HUES48 (cell line): ENCODE data around the gene HEXD.
"Not testable (repeated sequence)": the region's sequence is repeated elsewhere in the genome, so short reads cannot be mapped to it uniquely, and the experiment has no call there.

Source experiments
- H3K27ac ChIP-seq: one replicate; pipeline ENCODE4 v1.7.0; 2013; ENCODE audit warnings: low read depth, low read length, inconsistent platforms
- H3K27me3 ChIP-seq: 2 replicates; pipeline ENCODE4 v1.6.1; 2013; ENCODE audit warnings: mild to moderate bottlenecking, low read length; ENCODE audit not compliant: control insufficient read depth, insufficient read depth
- H3K36me3 ChIP-seq: 2 replicates; pipeline ENCODE4 v1.6.1; 2013; ENCODE audit warnings: low read length; ENCODE audit not compliant: control insufficient read depth, insufficient read depth
- H3K4me1 ChIP-seq: 2 replicates; pipeline ENCODE4 v1.6.1; 2013; ENCODE audit warnings: mild to moderate bottlenecking, low read length; ENCODE audit not compliant: control insufficient read depth, insufficient read depth
- H3K4me3 ChIP-seq: 2 replicates; pipeline ENCODE4 v1.5.1; 2013; ENCODE audit warnings: mild to moderate bottlenecking, low read depth, low read length
- H3K9ac ChIP-seq: 2 replicates; pipeline ENCODE4 v1.6.1; 2013; ENCODE audit warnings: mild to moderate bottlenecking, low read depth, low read length, moderate library complexity
- H3K9me3 ChIP-seq: 2 replicates; pipeline ENCODE4 v1.6.1; 2013; ENCODE audit warnings: low read length; ENCODE audit not compliant: control insufficient read depth, insufficient read depth

The HEXD gene

GRCh38 chr17:82418001-82418986 is at the start of gene HEXD, which contains the start of gene OGFOD3:
Gene HEXD (plus strand): TSS chr17:82418347. CDS start chr17:82419800, 1,453 bp downstream.
Gene OGFOD3 (minus strand): TSS chr17:82418586. CDS start chr17:82418485, 101 bp downstream.
- Histone ChIP-seq H3K9ac (peak within 1 kb of the TSS; percentile 95), H3K27ac (peak within 1 kb of the TSS; percentile 91), H3K27me3 (no peaks in the 10 kb centered on the region), H3K4me1 (peaks cover 7% of the 10 kb centered on the region; the same call in 1 of the 2 replicates), H3K36me3 (peaks cover 12% of the 10 kb centered on the region), H3K4me3 (peak within 1 kb of the TSS; percentile 98), H3K9me3 (no peaks in the 10 kb centered on the region)

- no peaks in the 10 kb centered on the region for H3K9me3 ChIP-seq
Measured at GRCh38 chr17:82369211-82369610, 48.9 kb upstream of the HEXD start.

GRCh38 chr17:82370471-82371332 is 47.4 kb upstream of the HEXD start:
- no peak overlapping the region for H3K27ac ChIP-seq
- H3K4me3 ChIP-seq, result no peak overlapping the region
- no peaks in the 10 kb centered on the region for H3K36me3 ChIP-seq
- no peaks in the 10 kb centered on the region for H3K9me3 ChIP-seq
- H3K27me3 ChIP-seq, result peaks cover 60% of the 10 kb centered on the region
- H3K4me1 ChIP-seq, result no peaks in the 10 kb centered on the region
- no peak overlapping the region for H3K9ac ChIP-seq

More at GRCh38 chr17:82369211-82369610, 48.9 kb upstream of the HEXD start:
- H3K9ac ChIP-seq, result no peak overlapping the region
- no peak overlapping the region for H3K27ac ChIP-seq
- H3K4me1 ChIP-seq, result no peaks in the 10 kb centered on the region
- no peak overlapping the region for H3K4me3 ChIP-seq
- peaks cover 46% of the 10 kb centered on the region for H3K27me3 ChIP-seq
- H3K36me3 ChIP-seq, result no peaks in the 10 kb centered on the region

GRCh38 chr17:82371333-82372248 is 46.6 kb upstream of the HEXD start, which contains the start of gene UTS2R:
Gene UTS2R (plus strand): TSS chr17:82371765. CDS start chr17:82374325, 2,560 bp downstream.
- H3K9me3 ChIP-seq, result no peaks in the 10 kb centered on the region
- H3K36me3 ChIP-seq, result no peaks in the 10 kb centered on the region
- no peak within 1 kb of the TSS for H3K9ac ChIP-seq
- no peak within 1 kb of the TSS for H3K27ac ChIP-seq
- peaks cover 64% of the 10 kb centered on the region for H3K27me3 ChIP-seq
- no peaks in the 10 kb centered on the region for H3K4me1 ChIP-seq
- peak within 1 kb of the TSS; percentile 52; the same call in 1 of the 2 replicates for H3K4me3 ChIP-seq

- Histone ChIP-seq H3K36me3 (no peaks in the 10 kb centered on the region), H3K4me3 (peak overlapping the region; percentile 52; the same call in 1 of the 2 replicates), H3K27me3 (peaks cover 64% of the 10 kb centered on the region), H3K9ac (no peak overlapping the region), H3K27ac (no peak overlapping the region), H3K9me3 (no peaks in the 10 kb centered on the region), H3K4me1 (no peaks in the 10 kb centered on the region)
Measured at GRCh38 chr17:82372249-82373071, 45.7 kb upstream of the HEXD start.

GRCh38 chr17:82373072-82373452 is 45.1 kb upstream of the HEXD start:
- not testable (repeated sequence) for H3K4me3 ChIP-seq

GRCh38 chr17:82373731-82374625 is 44.2 kb upstream of the HEXD start:
- no peak overlapping the region for H3K27ac ChIP-seq
- H3K4me3 ChIP-seq, result no peak overlapping the region
- H3K36me3 ChIP-seq, result no peaks in the 10 kb centered on the region
- H3K9ac ChIP-seq, result no peak overlapping the region
- peaks cover 64% of the 10 kb centered on the region for H3K27me3 ChIP-seq
- H3K4me1 ChIP-seq, result no peaks in the 10 kb centered on the region
- no peaks in the 10 kb centered on the region for H3K9me3 ChIP-seq

More at GRCh38 chr17:82373072-82373452, 45.1 kb upstream of the HEXD start:
- H3K9ac ChIP-seq, H3K4me1 ChIP-seq, H3K9me3 ChIP-seq, H3K27ac ChIP-seq, H3K36me3 ChIP-seq: not testable (repeated sequence)
- H3K27me3 ChIP-seq, result peaks cover 64% of the 10 kb centered on the region

GRCh38 chr17:82374626-82375331 is 43.4 kb upstream of the HEXD start:
- no peak overlapping the region for H3K27ac ChIP-seq
- H3K36me3 ChIP-seq, result no peaks in the 10 kb centered on the region
- no peaks in the 10 kb centered on the region for H3K9me3 ChIP-seq
- peaks cover 59% of the 10 kb centered on the region for H3K27me3 ChIP-seq
- H3K9ac ChIP-seq, result no peak overlapping the region
- no peak overlapping the region for H3K4me3 ChIP-seq
- no peaks in the 10 kb centered on the region for H3K4me1 ChIP-seq
